ENCODE data around the gene SIVA1.

The SIVA1 gene

GRCh38 chr14:104731320-104732294, 21.3 kb upstream of the SIVA1 start:
- DNase-seq (ENCODE audit: low spot score), result no peak
- no peaks in the 10 kb centered on the region for H3K9me3 ChIP-seq (ENCODE audit: severe bottlenecking)
- H3K27ac ChIP-seq (ENCODE audit: poor library complexity, severe bottlenecking), result peak overlapping the region; percentile 87
- no peak for ATAC-seq (ENCODE audit: low read depth)
- no peaks in the 10 kb centered on the region for H3K27me3 ChIP-seq (ENCODE audit: insufficient read depth, poor library complexity, severe bottlenecking)
- H3K4me1 ChIP-seq (ENCODE audit: insufficient read depth, poor library complexity, severe bottlenecking), result peaks cover 40% of the 10 kb centered on the region
- no peak overlapping the region for H3K4me3 ChIP-seq (ENCODE audit: severe bottlenecking)
- no peaks in the 10 kb centered on the region for H3K36me3 ChIP-seq (ENCODE audit: low read depth)
- TF ChIP-seq CTCF (IDR thresholded peaks at IDR 0.05; ENCODE audit: poor library complexity, severe bottlenecking), result peak; percentile 65

GRCh38 chr14:104732355-104732804, 20.6 kb upstream of the SIVA1 start:
- no peak for TF ChIP-seq CTCF (IDR thresholded peaks at IDR 0.05; ENCODE audit: poor library complexity, severe bottlenecking)
- H3K9me3 ChIP-seq (ENCODE audit: severe bottlenecking), result no peaks in the 10 kb centered on the region
- H3K4me1 ChIP-seq (ENCODE audit: insufficient read depth, poor library complexity, severe bottlenecking), result peaks cover 41% of the 10 kb centered on the region
- H3K27me3 ChIP-seq (ENCODE audit: insufficient read depth, poor library complexity, severe bottlenecking), result no peaks in the 10 kb centered on the region
- peak overlapping the region; percentile 87 for H3K27ac ChIP-seq (ENCODE audit: poor library complexity, severe bottlenecking)
- H3K36me3 ChIP-seq (ENCODE audit: low read depth), result peaks cover 4% of the 10 kb centered on the region; the same call in 1 of the 2 replicates
- no peak overlapping the region for H3K4me3 ChIP-seq (ENCODE audit: severe bottlenecking)
- peak; percentile 35 for ATAC-seq (ENCODE audit: low read depth)
- DNase-seq (ENCODE audit: low spot score), result peak; percentile 94

- TF ChIP-seq CTCF (IDR thresholded peaks at IDR 0.05; ENCODE audit: poor library complexity, severe bottlenecking), result no peak
- Histone ChIP-seq H3K9me3 (ENCODE audit: severe bottlenecking) (no peaks in the 10 kb centered on the region), H3K36me3 (ENCODE audit: low read depth) (peaks cover 9% of the 10 kb centered on the region; the same call in 1 of the 2 replicates), H3K4me3 (ENCODE audit: severe bottlenecking) (no peak overlapping the region), H3K27me3 (ENCODE audit: insufficient read depth, poor library complexity, severe bottlenecking) (no peaks in the 10 kb centered on the region), H3K4me1 (ENCODE audit: insufficient read depth, poor library complexity, severe bottlenecking) (peaks cover 41% of the 10 kb centered on the region), H3K27ac (ENCODE audit: poor library complexity, severe bottlenecking) (peak overlapping the region; percentile 87)
- DNase-seq (ENCODE audit: low spot score), result peak; percentile 92
- peak; percentile 75 for ATAC-seq (ENCODE audit: low read depth)
These were observed 19.8 kb upstream of the SIVA1 start for GRCh38 chr14:104732931-104733681.

GRCh38 chr14:104734051-104734587, 18.8 kb upstream of the SIVA1 start:
- Histone ChIP-seq H3K9me3 (ENCODE audit: severe bottlenecking) (no peaks in the 10 kb centered on the region), H3K27me3 (ENCODE audit: insufficient read depth, poor library complexity, severe bottlenecking) (no peaks in the 10 kb centered on the region), H3K4me3 (ENCODE audit: severe bottlenecking) (no peak overlapping the region), H3K4me1 (ENCODE audit: insufficient read depth, poor library complexity, severe bottlenecking) (peaks cover 41% of the 10 kb centered on the region), H3K27ac (ENCODE audit: poor library complexity, severe bottlenecking) (peak overlapping the region; percentile 87), H3K36me3 (ENCODE audit: low read depth) (peaks cover 9% of the 10 kb centered on the region; the same call in 1 of the 2 replicates)
- ATAC-seq (ENCODE audit: low read depth) (no peak), DNase-seq (ENCODE audit: low spot score) (no peak)
- no peak for TF ChIP-seq CTCF (IDR thresholded peaks at IDR 0.05; ENCODE audit: poor library complexity, severe bottlenecking)
